Mononuclear cell (primary cell): ENCODE measurements around the gene SPATA17. TPM values are rescaled to one million over a fixed set of nuclear protein-coding genes. Genes with fewer than 3 reads are reported as not detected.

Source experiments
- H3K27me3 ChIP-seq: 2 replicates; pipeline ENCODE4 v1.6.0; 2011; ENCODE audit warnings: low read length, control low read depth; ENCODE audit not compliant: insufficient read depth
- H3K4me1 ChIP-seq: 2 replicates; pipeline ENCODE4 v1.5.1; 2011; ENCODE audit warnings: mild to moderate bottlenecking, low read length, control low read depth; ENCODE audit not compliant: insufficient read depth
- H3K4me3 ChIP-seq: 2 replicates; pipeline ENCODE4 v1.5.1; 2011; ENCODE audit warnings: mild to moderate bottlenecking, low read length, moderate library complexity
- H3K9me3 ChIP-seq: 2 replicates; pipeline ENCODE4 v1.5.1; 2011; ENCODE audit warnings: low read depth, mild to moderate bottlenecking, control low read depth, low read length
- total RNA-seq: library from RNA; depleted of rRNA; stranded (reverse); fragments of >200 nt; gene quantifications from one replicate; pipeline ENCODE4 v1.2.3, GENCODE V29; 2012

The SPATA17 gene
- total RNA-seq, 1 donor = under 0.01 TPM

GRCh38 chr1:217897100-217897499 is 266.0 kb downstream of the SPATA17 start:
- H3K4me3 ChIP-seq = no peak overlapping the region
- no peaks in the 10 kb centered on the region for H3K4me1 ChIP-seq
- H3K9me3 ChIP-seq = no peaks in the 10 kb centered on the region
- H3K27me3 ChIP-seq = no peaks in the 10 kb centered on the region

GRCh38 chr1:217899614-217900013 is 268.5 kb downstream of the SPATA17 start:
- no peaks in the 10 kb centered on the region for H3K4me1 ChIP-seq
- H3K4me3 ChIP-seq = no peak overlapping the region
- no peaks in the 10 kb centered on the region for H3K9me3 ChIP-seq
- H3K27me3 ChIP-seq = no peaks in the 10 kb centered on the region

- Histone ChIP-seq H3K9me3 (no peaks in the 10 kb centered on the region), H3K27me3 (no peaks in the 10 kb centered on the region), H3K4me3 (no peak overlapping the region), H3K4me1 (no peaks in the 10 kb centered on the region)
Observed at GRCh38 chr1:217907504-217907903, 276.4 kb downstream of the SPATA17 start.

GRCh38 chr1:217910203-217910602 is 279.1 kb downstream of the SPATA17 start:
- Histone ChIP-seq H3K4me3 (no peak overlapping the region), H3K9me3 (no peaks in the 10 kb centered on the region), H3K4me1 (no peaks in the 10 kb centered on the region), H3K27me3 (no peaks in the 10 kb centered on the region)

- H3K9me3 ChIP-seq = no peaks in the 10 kb centered on the region
Observed at GRCh38 chr1:217910791-217911320, 279.7 kb downstream of the SPATA17 start.

GRCh38 chr1:217911908-217912307 is 280.8 kb downstream of the SPATA17 start:
- H3K4me3 ChIP-seq = no peak overlapping the region
- no peaks in the 10 kb centered on the region for H3K27me3 ChIP-seq
- no peaks in the 10 kb centered on the region for H3K9me3 ChIP-seq
- no peaks in the 10 kb centered on the region for H3K4me1 ChIP-seq

More at GRCh38 chr1:217910791-217911320, 279.7 kb downstream of the SPATA17 start:
- Histone ChIP-seq H3K4me1 (no peaks in the 10 kb centered on the region), H3K27me3 (no peaks in the 10 kb centered on the region), H3K4me3 (no peak overlapping the region)

- Histone ChIP-seq H3K9me3 (no peaks in the 10 kb centered on the region), H3K27me3 (no peaks in the 10 kb centered on the region), H3K4me3 (no peak overlapping the region), H3K4me1 (no peaks in the 10 kb centered on the region)
Observed at GRCh38 chr1:217917281-217917887, 286.2 kb downstream of the SPATA17 start.

- Histone ChIP-seq H3K4me3 (no peak overlapping the region), H3K9me3 (no peaks in the 10 kb centered on the region), H3K27me3 (peaks cover 4% of the 10 kb centered on the region), H3K4me1 (no peaks in the 10 kb centered on the region)
Observed at GRCh38 chr1:217919683-217920388, 288.7 kb downstream of the SPATA17 start.

Other genes with a start within 250 kb of the SPATA17 start
- 14.3 TPM for gene GPATCH2, start 254 bp upstream of the SPATA17 start, total RNA-seq